ENCODE results near the gene EIF3A. TPM values are rescaled to one million over a fixed set of nuclear protein-coding genes. Genes with fewer than 3 reads are reported as not detected.
A peak's percentile ranks its signal among the peaks of the same experiment; 100 is the strongest.

EIF3A gene
- total RNA-seq, 1 experiment from 2014 or later: 214 TPM

GRCh38 chr10:119079599-119080520 is 757 bp downstream of the EIF3A start:
- TF ChIP-seq POLR2AphosphoS5 (IDR thresholded peaks at IDR 0.05; ENCODE audit: low read depth, low read length) (no peak), SIN3A (IDR thresholded peaks at IDR 0.05; ENCODE audit: borderline replicate concordance, insufficient read depth, low read depth, low read length) (peak; percentile 62; the same call in 1 of the 2 replicates)
- ATAC-seq: peak; percentile 85
- peak overlapping the region; percentile 92 to 96 for H3K4me3 ChIP-seq (ENCODE audit: low read depth in 2 of 2, low read length in 2 of 2)
- ChIA-PET POLR2A (interaction anchor here (0.7 kb wide), 1 partner anchor 16 kb away, joined by 4 read pairs; no protein-coding TSS in a partner anchor), CTCF (no interaction called here)
- H3K27ac ChIP-seq (ENCODE audit: low read length): peak overlapping the region; percentile 98
- H3K9me3 ChIP-seq (ENCODE audit: control insufficient read depth, insufficient read depth, low read depth, low read length): no peaks in the 10 kb centered on the region
- H3K4me1 ChIP-seq (ENCODE audit: control insufficient read depth, insufficient read depth, low read length): peaks cover 25% of the 10 kb centered on the region
- BruUV-seq (replicated peaks): no TSS peak
- peaks cover 16% of the 10 kb centered on the region for H3K36me3 ChIP-seq (ENCODE audit: control insufficient read depth, insufficient read depth, low read length)
- H3K27me3 ChIP-seq (ENCODE audit: control insufficient read depth, insufficient read depth, low read length): no peaks in the 10 kb centered on the region
- intact Hi-C loops (cut with micrococcal nuclease; ENCODE audit: unreplicated experiment) (no loop called here), in situ Hi-C loops (cut with HindIII; ENCODE audit: low pct_unique_long_range_greater_than_20kb, low sequenced_read_pairs) (no loop called here)
- DNase-seq (ENCODE audit: low read depth, low spot score): no peak

GRCh38 chr10:119078422-119079179 is 2.0 kb downstream of the EIF3A start:
- H3K4me1 ChIP-seq (ENCODE audit: control insufficient read depth, insufficient read depth, low read length): peaks cover 29% of the 10 kb centered on the region
- CTCF ChIA-PET: no interaction called here
- POLR2A ChIA-PET: interaction anchor here (0.7 kb wide), 1 partner anchor 15 kb away, joined by 4 read pairs; no protein-coding TSS in a partner anchor
- BruUV-seq (replicated peaks): TSS peak; percentile 83
- peak overlapping the region; percentile 98 for H3K27ac ChIP-seq (ENCODE audit: low read length)
- ATAC-seq (no peak), DNase-seq (ENCODE audit: low read depth, low spot score) (no peak)
- in situ Hi-C loops (cut with HindIII; ENCODE audit: low pct_unique_long_range_greater_than_20kb, low sequenced_read_pairs) (no loop called here), intact Hi-C loops (cut with micrococcal nuclease; ENCODE audit: unreplicated experiment) (no loop called here)
- no peaks in the 10 kb centered on the region for H3K9me3 ChIP-seq (ENCODE audit: control insufficient read depth, insufficient read depth, low read depth, low read length)
- H3K4me3 ChIP-seq (ENCODE audit: low read depth in 2 of 2, low read length in 2 of 2): peak overlapping the region; percentile 92 to 96
- TF ChIP-seq CTCF (IDR thresholded peaks at IDR 0.05) (no peak), POLR2AphosphoS5 (IDR thresholded peaks at IDR 0.05; ENCODE audit: low read depth, low read length) (0 out of 2 replicates have a peak, but pooled peaks have one; percentile 10)
- peaks cover 19% of the 10 kb centered on the region for H3K36me3 ChIP-seq (ENCODE audit: control insufficient read depth, insufficient read depth, low read length)
- no peaks in the 10 kb centered on the region for H3K27me3 ChIP-seq (ENCODE audit: control insufficient read depth, insufficient read depth, low read length)

DNA sequence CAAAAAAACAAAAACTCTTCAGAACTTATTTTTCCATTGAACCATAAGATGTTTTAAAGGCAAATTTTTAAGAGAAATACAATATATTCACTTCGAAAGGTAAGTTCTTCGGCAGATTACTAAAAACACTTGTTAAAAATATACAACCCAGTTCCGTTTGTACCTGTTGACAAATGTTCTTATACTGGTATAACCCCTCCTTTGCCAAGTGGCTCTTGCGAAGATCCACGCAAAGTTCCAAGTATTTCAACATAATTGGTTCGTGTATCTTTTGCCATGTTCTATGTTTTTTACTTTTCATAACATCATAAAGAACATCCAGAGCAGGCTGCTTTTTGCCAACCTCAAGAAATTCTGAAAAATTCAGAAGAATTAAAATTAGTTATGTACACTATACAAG is 7.0 kb downstream of the EIF3A start:
- no peak for ATAC-seq
- in situ Hi-C loops (cut with HindIII; ENCODE audit: low pct_unique_long_range_greater_than_20kb, low sequenced_read_pairs): no loop called here
- TF ChIP-seq SIN3A (IDR thresholded peaks at IDR 0.05; ENCODE audit: borderline replicate concordance, insufficient read depth, low read depth, low read length): no peak
- TF ChIP-seq CTCF (IDR thresholded peaks at IDR 0.05): no peak
- no peak for TF ChIP-seq TCF7L2 (IDR thresholded peaks at IDR 0.05; ENCODE audit: low read depth, low read length)
- TF ChIP-seq POLR2AphosphoS5 (IDR thresholded peaks at IDR 0.05; ENCODE audit: low read depth, low read length): no peak
- TF ChIP-seq, protein P1, sequence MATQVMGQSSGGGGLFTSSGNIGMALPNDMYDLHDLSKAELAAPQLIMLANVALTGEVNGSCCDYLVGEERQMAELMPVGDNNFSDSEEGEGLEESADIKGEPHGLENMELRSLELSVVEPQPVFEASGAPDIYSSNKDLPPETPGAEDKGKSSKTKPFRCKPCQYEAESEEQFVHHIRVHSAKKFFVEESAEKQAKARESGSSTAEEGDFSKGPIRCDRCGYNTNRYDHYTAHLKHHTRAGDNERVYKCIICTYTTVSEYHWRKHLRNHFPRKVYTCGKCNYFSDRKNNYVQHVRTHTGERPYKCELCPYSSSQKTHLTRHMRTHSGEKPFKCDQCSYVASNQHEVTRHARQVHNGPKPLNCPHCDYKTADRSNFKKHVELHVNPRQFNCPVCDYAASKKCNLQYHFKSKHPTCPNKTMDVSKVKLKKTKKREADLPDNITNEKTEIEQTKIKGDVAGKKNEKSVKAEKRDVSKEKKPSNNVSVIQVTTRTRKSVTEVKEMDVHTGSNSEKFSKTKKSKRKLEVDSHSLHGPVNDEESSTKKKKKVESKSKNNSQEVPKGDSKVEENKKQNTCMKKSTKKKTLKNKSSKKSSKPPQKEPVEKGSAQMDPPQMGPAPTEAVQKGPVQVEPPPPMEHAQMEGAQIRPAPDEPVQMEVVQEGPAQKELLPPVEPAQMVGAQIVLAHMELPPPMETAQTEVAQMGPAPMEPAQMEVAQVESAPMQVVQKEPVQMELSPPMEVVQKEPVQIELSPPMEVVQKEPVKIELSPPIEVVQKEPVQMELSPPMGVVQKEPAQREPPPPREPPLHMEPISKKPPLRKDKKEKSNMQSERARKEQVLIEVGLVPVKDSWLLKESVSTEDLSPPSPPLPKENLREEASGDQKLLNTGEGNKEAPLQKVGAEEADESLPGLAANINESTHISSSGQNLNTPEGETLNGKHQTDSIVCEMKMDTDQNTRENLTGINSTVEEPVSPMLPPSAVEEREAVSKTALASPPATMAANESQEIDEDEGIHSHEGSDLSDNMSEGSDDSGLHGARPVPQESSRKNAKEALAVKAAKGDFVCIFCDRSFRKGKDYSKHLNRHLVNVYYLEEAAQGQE (IDR thresholded peaks at IDR 0.05; ENCODE audit: insufficient read depth in 1 of 2, low read depth in 2 of 2, low read length in 1 of 2): no peak
- H3K36me3 ChIP-seq (ENCODE audit: control insufficient read depth, insufficient read depth, low read length): peaks cover 50% of the 10 kb centered on the region
- H3K27ac ChIP-seq (ENCODE audit: low read length): no peak overlapping the region
- peaks cover 35% of the 10 kb centered on the region for H3K4me1 ChIP-seq (ENCODE audit: control insufficient read depth, insufficient read depth, low read length)
- ChIA-PET CTCF (no interaction called here), POLR2A (no interaction called here)
- no peak overlapping the region for H3K4me3 ChIP-seq (ENCODE audit: low read depth in 2 of 2, low read length in 2 of 2)
- no peak for DNase-seq (ENCODE audit: low read depth, low spot score)
- BruUV-seq (replicated peaks): no TSS peak
- intact Hi-C loops (cut with micrococcal nuclease; ENCODE audit: unreplicated experiment): no loop called here
- no peaks in the 10 kb centered on the region for H3K9me3 ChIP-seq (ENCODE audit: control insufficient read depth, insufficient read depth, low read depth, low read length)
- no peaks in the 10 kb centered on the region for H3K27me3 ChIP-seq (ENCODE audit: control insufficient read depth, insufficient read depth, low read length)
